H9 (cell line): ENCODE measurements around the gene ARHGAP29. TPM values are rescaled to one million over a fixed set of nuclear protein-coding genes. Genes with fewer than 3 reads are reported as not detected.

Experiments used
- DNase-seq: peaks from one replicate; pipeline ENCODE4 v3.0.0-alpha.2; 2017
- H2AFZ ChIP-seq: one replicate; pipeline ENCODE4 v1.6.1; 2013; ENCODE audit warnings: mild to moderate bottlenecking, low read length, control low read depth, moderate library complexity
- H2AK5ac ChIP-seq: 2 replicates; pipeline ENCODE4 v1.6.1; 2013; ENCODE audit warnings: low read length, control low read depth, mixed read lengths; ENCODE audit not compliant: insufficient read length
- H2BK120ac ChIP-seq: one replicate; pipeline ENCODE4 v1.6.1; 2013; ENCODE audit warnings: low read depth, mild to moderate bottlenecking, low read length, control low read depth, inconsistent platforms; ENCODE audit not compliant: poor library complexity, severe bottlenecking
- H2BK12ac ChIP-seq: 2 replicates; pipeline ENCODE4 v1.6.1; 2013; ENCODE audit warnings: low read length, control low read depth, mixed read lengths, low read depth; ENCODE audit not compliant: insufficient read length
- H2BK15ac ChIP-seq: 2 replicates; pipeline ENCODE4 v1.6.1; 2013; ENCODE audit warnings: low read depth, low read length, control low read depth
- H2BK20ac ChIP-seq: one replicate; pipeline ENCODE4 v1.6.1; 2013; ENCODE audit warnings: low read depth, mild to moderate bottlenecking, low read length, control low read depth, inconsistent platforms; ENCODE audit not compliant: poor library complexity, severe bottlenecking
- H2BK5ac ChIP-seq: 2 replicates; pipeline ENCODE4 v1.6.1; 2013; ENCODE audit warnings: low read length, control low read depth, mixed read lengths; ENCODE audit not compliant: insufficient read length
- H3K14ac ChIP-seq: 2 replicates; pipeline ENCODE4 v1.6.1; 2013; ENCODE audit warnings: low read length, control low read depth; ENCODE audit not compliant: insufficient read depth
- H3K18ac ChIP-seq: 2 replicates; pipeline ENCODE4 v1.6.1; 2013; ENCODE audit warnings: low read depth, mild to moderate bottlenecking, mixed read lengths, low read length, control low read depth; ENCODE audit not compliant: insufficient read length
- H3K23ac ChIP-seq: 2 replicates; pipeline ENCODE4 v1.6.1; 2013; ENCODE audit warnings: low read length, control low read depth, mixed read lengths, low read depth; ENCODE audit not compliant: insufficient read length
- H3K23me2 ChIP-seq: 2 replicates; pipeline ENCODE4 v1.6.1; 2013; ENCODE audit warnings: low read depth, mild to moderate bottlenecking, mixed read lengths, low read length, control low read depth; ENCODE audit not compliant: insufficient read length, poor library complexity, severe bottlenecking
- H3K27ac ChIP-seq: 2 replicates; pipeline ENCODE4 v1.5.1; 2013; ENCODE audit warnings: low read length, control low read depth, mixed read lengths, low read depth; ENCODE audit not compliant: insufficient read length
- H3K27me3 ChIP-seq: 2 replicates; pipeline ENCODE4 v1.6.1; 2013; ENCODE audit warnings: low read length, control low read depth, inconsistent platforms; ENCODE audit not compliant: insufficient read depth
- H3K4ac ChIP-seq: 2 replicates; pipeline ENCODE4 v1.6.1; 2013; ENCODE audit warnings: low read depth, mild to moderate bottlenecking, control low read depth, inconsistent platforms, low read length, moderate library complexity
- H3K4me1 ChIP-seq: 2 replicates; pipeline ENCODE4 v1.6.1; 2013; ENCODE audit warnings: low read length, control low read depth, inconsistent platforms; ENCODE audit not compliant: insufficient read depth
- H3K4me2 ChIP-seq: 2 replicates; pipeline ENCODE4 v1.6.1; 2013; ENCODE audit warnings: low read length, control low read depth, mixed read lengths; ENCODE audit not compliant: insufficient read length, insufficient read depth
- H3K56ac ChIP-seq: 2 replicates; pipeline ENCODE4 v1.6.1; 2013; ENCODE audit warnings: low read depth, mild to moderate bottlenecking, mixed read lengths, low read length, control low read depth; ENCODE audit not compliant: insufficient read length
- H3K79me1 ChIP-seq: 2 replicates; pipeline ENCODE4 v1.6.1; 2013; ENCODE audit warnings: low read depth, mild to moderate bottlenecking, moderate library complexity, low read length, control low read depth, inconsistent platforms; ENCODE audit not compliant: insufficient read depth, poor library complexity, severe bottlenecking
- H3K79me2 ChIP-seq: 2 replicates; pipeline ENCODE4 v1.6.1; 2013; ENCODE audit warnings: low read length, control low read depth, inconsistent platforms; ENCODE audit not compliant: insufficient read depth
- H3K9ac ChIP-seq: 2 replicates; pipeline ENCODE4 v1.6.1; 2013; ENCODE audit warnings: low read length, control low read depth, mixed read lengths; ENCODE audit not compliant: insufficient read length; ENCODE audit errors: extremely low read depth
- H3K9me3 ChIP-seq: one replicate; pipeline ENCODE4 v1.6.1; 2013; ENCODE audit warnings: low read depth, low read length, inconsistent platforms; ENCODE audit not compliant: control insufficient read depth
- H3T11ph ChIP-seq: one replicate; pipeline ENCODE4 v1.6.1; 2013; ENCODE audit warnings: mild to moderate bottlenecking, low read length, control low read depth, inconsistent platforms
- H4K20me1 ChIP-seq: one replicate; pipeline ENCODE4 v1.6.1; 2013; ENCODE audit not compliant: control insufficient read depth, insufficient read length, insufficient read depth
- H4K5ac ChIP-seq: 2 replicates; pipeline ENCODE4 v1.6.1; 2013; ENCODE audit warnings: low read depth, mild to moderate bottlenecking, mixed read lengths, low read length, control low read depth; ENCODE audit not compliant: insufficient read length
- H4K8ac ChIP-seq: replicated peaks from 2 replicates; pipeline ENCODE4 v1.6.1; 2013; ENCODE audit warnings: low read length, control low read depth, mixed read lengths, low read depth; ENCODE audit not compliant: insufficient read length
- H4K91ac ChIP-seq: 2 replicates; pipeline ENCODE4 v1.6.1; 2013; ENCODE audit warnings: low read depth, mild to moderate bottlenecking, moderate library complexity, mixed read lengths, low read length, control low read depth; ENCODE audit not compliant: insufficient read length
- H3K27ac Mint-ChIP-seq, 3 experiments: 2 replicates in 2 of 3; 3 replicates in 1 of 3; pipeline ENCODE4 v1.8.0; 2020 to 2021; ENCODE audit warnings: mixed read lengths in 3 of 3, mild to moderate bottlenecking in 1 of 3, moderate library complexity in 1 of 3
- H3K27me3 Mint-ChIP-seq: 2 replicates; pipeline ENCODE4 v1.8.0; 2021; ENCODE audit warnings: low read depth, mild to moderate bottlenecking, moderate library complexity, mixed read lengths
- H3K36me3 Mint-ChIP-seq, 3 experiments: 2 replicates in 2 of 3; 3 replicates in 1 of 3; pipeline ENCODE4 v1.8.0; 2020 to 2021; ENCODE audit warnings: low read depth in 3 of 3, mixed read lengths in 3 of 3; ENCODE audit not compliant: insufficient read depth in 1 of 3
- H3K4me1 Mint-ChIP-seq, 2 experiments: 2 replicates each; pipeline ENCODE4 v1.8.0; 2020; ENCODE audit warnings: mixed read lengths in 2 of 2
- H3K4me3 Mint-ChIP-seq, 2 experiments: 2 replicates in 1 of 2; 3 replicates in 1 of 2; pipeline ENCODE4 v1.8.0; 2020 to 2021; ENCODE audit warnings: mild to moderate bottlenecking in 2 of 2, mixed read lengths in 2 of 2, moderate library complexity in 1 of 2
- H3K9me3 Mint-ChIP-seq, 2 experiments: 2 replicates in 1 of 2; 3 replicates in 1 of 2; pipeline ENCODE4 v1.8.0; 2020; ENCODE audit warnings: mild to moderate bottlenecking in 2 of 2, mixed read lengths in 2 of 2, moderate library complexity in 1 of 2
- WGBS: extraction: QIAGEN DNeasy Blood & Tissue Kit; methylation state at CpG from one replicate; pipeline ENCODE4 v1.1.7; 2013; ENCODE audit warnings: missing lambda C conversion rate, low lambda C conversion rate, mixed read lengths; ENCODE audit not compliant: insufficient read length; ENCODE audit errors: extremely low coverage; 5-methylcytosine and 5-hydroxymethylcytosine counted together
- total RNA-seq: library from RNA; stranded (reverse); gene quantifications from 2 replicates; pipeline ENCODE4 v1.2.1, GENCODE V29; 2021
- TF ChIP-seq, protein P1 (sequence below): fragments of 200-600 bp; sonication (generic); conservative IDR thresholded peaks from 3 replicates; pipeline ENCODE4 v1.8.0; 2021; ENCODE audit warnings: antibody characterized with exemption, mild to moderate bottlenecking

Gene ARHGAP29
- total RNA-seq, 1 experiment from 2014 or later, result 1.3 TPM

DNA sequence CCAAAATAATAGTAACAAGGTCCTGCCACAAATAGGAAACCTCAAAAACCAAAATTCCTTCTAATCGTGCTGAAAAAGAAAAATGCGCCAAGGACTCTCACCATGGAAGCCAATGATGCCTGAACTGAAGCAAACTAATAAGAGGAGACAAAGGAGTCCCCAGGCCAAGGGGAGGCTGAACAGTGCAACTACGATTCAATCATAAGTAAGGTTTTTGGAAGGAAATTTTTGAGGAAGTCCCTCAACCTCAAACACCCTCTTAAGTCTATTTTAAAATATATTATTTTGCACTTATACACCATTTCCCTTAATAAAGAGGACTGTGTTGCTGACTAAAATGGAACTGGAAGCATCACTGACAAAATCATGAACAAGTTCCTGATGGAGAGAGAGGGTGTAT lies 1.7 kb upstream of the ARHGAP29 start:
- Mint-ChIP-seq H3K27me3 (peaks cover 77% of the 10 kb centered on the region), H3K36me3 (peaks cover 0 to 5% (median 0%) of the 10 kb centered on the region in 3 experiments; a peak in 3 of 7 replicates), H3K9me3 (peaks cover 5 to 15% of the 10 kb centered on the region in 2 experiments), H3K4me1 (peaks cover 11% of the 10 kb centered on the region in 2 experiments), H3K27ac (no peak overlapping the region), H3K4me3 (no peak overlapping the region)
- Histone ChIP-seq H2BK15ac (no peak overlapping the region), H3K79me2 (no peaks in the 10 kb centered on the region), H2AFZ (no peak overlapping the region), H3K18ac (no peak overlapping the region), H3K4me1 (no peaks in the 10 kb centered on the region), H3K23ac (no peak overlapping the region), H3K79me1 (no peaks in the 10 kb centered on the region), H2BK12ac (no peak overlapping the region), H3K9ac (no peak overlapping the region), H3K23me2 (peaks cover 16% of the 10 kb centered on the region), H3K27ac (no peak overlapping the region), H3K4ac (no peak overlapping the region), H3K14ac (no peak overlapping the region), H4K5ac (no peak overlapping the region), H3K4me2 (no peak overlapping the region), H4K20me1 (no peaks in the 10 kb centered on the region), H4K91ac (no peak overlapping the region), H3T11ph (no peak overlapping the region), H2AK5ac (no peak overlapping the region), H3K56ac (no peak overlapping the region), H4K8ac (no peak overlapping the region), H2BK120ac (no peak overlapping the region), H2BK5ac (no peak overlapping the region), H3K9me3 (no peaks in the 10 kb centered on the region), H2BK20ac (no peak overlapping the region), H3K27me3 (peaks cover 23% of the 10 kb centered on the region; the same call in 1 of the 2 replicates)
- no peak for DNase-seq
- WGBS, result no CpG with 5 or more reads among the region's 3 CpGs
- TF ChIP-seq, protein P1, sequence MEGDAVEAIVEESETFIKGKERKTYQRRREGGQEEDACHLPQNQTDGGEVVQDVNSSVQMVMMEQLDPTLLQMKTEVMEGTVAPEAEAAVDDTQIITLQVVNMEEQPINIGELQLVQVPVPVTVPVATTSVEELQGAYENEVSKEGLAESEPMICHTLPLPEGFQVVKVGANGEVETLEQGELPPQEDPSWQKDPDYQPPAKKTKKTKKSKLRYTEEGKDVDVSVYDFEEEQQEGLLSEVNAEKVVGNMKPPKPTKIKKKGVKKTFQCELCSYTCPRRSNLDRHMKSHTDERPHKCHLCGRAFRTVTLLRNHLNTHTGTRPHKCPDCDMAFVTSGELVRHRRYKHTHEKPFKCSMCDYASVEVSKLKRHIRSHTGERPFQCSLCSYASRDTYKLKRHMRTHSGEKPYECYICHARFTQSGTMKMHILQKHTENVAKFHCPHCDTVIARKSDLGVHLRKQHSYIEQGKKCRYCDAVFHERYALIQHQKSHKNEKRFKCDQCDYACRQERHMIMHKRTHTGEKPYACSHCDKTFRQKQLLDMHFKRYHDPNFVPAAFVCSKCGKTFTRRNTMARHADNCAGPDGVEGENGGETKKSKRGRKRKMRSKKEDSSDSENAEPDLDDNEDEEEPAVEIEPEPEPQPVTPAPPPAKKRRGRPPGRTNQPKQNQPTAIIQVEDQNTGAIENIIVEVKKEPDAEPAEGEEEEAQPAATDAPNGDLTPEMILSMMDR, result no peak
